GOT3 (cell line): ENCODE measurements around the gene SERPING1.

Experiments used
- DNase-seq: peaks from one replicate; lab custom pipeline; 2025; ENCODE audit warnings: mixed read lengths; lab: John Stamatoyannopoulos, UW

Gene SERPING1

DNA sequence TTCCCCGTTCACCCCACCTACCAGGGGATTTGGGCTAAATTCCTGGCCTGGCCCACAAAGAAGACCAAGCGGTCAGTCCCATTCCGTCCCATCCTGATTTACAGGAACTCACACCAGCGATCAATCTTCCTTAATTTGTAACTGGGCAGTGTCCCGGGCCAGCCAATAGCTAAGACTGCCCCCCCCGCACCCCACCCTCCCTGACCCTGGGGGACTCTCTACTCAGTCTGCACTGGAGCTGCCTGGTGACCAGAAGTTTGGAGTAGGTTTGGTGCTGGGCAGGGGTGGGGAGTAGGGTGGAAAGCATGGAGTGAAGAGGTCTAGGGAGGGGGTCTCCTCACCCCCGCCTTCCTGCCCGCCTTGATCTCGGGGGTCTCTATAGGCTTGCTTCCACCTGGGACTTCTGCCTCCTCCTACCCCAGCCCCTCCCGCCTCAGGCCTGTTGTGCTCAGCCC, at the start of gene SERPING1:
SERPING1 (plus strand) TSS at position 225 of the 455 bp plus-strand sequence. CDS start 586 bp downstream, outside the sequence.
- no peak for DNase-seq

DNA sequence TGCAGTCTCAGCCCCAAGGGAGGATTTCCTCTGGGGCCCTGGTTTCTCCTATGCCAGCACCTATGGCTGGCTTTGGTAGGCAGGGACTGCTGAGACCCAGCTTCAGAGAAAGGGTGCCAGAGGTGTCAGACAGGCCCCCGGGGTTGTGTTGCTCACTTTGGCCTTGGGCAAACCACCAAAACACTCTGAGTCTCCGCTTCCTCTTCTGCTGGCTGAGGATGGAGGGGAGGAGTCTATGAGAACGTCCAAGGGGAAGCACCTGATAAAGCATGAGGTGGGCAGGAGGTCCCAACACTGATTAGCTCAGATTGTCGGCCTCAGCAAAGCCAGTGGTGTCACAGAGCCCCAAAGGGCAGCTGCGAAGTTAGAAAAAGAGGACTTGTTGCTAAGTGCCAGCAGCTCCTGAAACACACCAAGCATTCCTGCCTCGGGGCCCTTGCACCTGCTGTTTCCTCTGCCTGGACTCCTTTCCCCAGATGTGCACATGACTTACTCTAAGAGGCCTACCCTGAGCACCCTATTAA, 49.6 kb upstream of the SERPING1 start:
- DNase-seq, result no peak

DNA sequence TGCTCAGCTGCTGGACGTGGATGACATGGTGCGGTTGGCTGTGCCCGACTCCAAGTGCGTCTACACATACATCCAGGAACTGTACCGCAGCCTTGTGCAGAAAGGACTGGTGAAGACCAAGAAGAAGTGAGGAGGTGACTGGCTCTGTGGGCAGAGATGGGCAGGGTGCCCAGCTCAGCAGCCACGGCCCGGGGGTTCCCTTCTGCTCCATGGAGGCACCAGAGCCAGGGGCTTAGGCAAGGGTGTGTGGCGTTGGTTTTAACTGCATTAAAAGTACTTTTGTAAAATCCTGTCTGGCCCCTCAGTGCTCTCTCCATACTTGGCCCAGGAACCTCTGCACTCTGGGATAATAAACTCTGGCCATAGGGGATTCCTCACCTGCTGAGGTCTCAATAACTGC, 47.5 kb upstream of the SERPING1 start:
- no peak for DNase-seq

DNA sequence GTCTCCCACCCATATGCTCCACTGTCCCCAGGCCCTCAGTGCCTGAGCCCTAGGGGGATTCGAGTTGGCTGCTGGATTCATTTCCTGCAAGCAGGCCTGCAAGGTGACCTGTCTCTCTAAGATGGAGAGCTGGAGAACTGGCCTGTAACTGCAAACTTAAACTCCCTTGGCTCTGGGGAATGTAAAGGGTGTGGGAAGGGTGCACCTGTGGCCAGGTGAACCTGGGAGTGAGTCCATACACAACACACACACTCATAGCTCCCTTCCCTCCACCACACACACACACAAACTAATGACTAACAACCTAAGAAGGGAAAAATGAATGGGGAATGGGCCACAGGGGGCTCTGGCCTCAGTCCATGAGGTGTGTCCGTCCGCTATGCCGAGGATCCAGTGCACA, 45.5 kb upstream of the SERPING1 start:
- no peak for DNase-seq

DNA sequence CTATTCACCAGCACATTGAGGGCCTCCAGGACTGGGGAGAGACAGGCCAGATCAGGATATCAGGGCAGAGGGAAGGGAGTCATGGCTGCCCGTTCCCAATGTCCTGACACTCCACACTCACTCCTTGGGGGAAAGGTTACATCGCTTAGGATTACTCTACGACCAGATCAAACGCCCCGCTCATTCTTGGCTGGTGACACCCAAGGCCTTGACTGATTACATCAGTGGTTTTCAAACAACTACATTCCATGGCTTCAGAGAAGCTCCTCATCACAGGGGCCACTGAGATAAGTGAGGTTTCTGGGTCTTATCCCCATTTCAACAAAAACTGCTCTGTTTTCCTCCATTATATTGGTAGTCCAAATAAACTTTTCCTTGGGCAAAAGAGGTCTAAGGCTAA, 45.0 kb upstream of the SERPING1 start:
- DNase-seq, result no peak

- no peak for DNase-seq
These were observed 42.1 kb upstream of the SERPING1 start for GRCh38 chr11:57555393-57555792.

GRCh38 chr11:57556041-57556440, 41.4 kb upstream of the SERPING1 start:
- no peak for DNase-seq

- no peak for DNase-seq
These were observed 37.3 kb upstream of the SERPING1 start for GRCh38 chr11:57560146-57560545.

DNA sequence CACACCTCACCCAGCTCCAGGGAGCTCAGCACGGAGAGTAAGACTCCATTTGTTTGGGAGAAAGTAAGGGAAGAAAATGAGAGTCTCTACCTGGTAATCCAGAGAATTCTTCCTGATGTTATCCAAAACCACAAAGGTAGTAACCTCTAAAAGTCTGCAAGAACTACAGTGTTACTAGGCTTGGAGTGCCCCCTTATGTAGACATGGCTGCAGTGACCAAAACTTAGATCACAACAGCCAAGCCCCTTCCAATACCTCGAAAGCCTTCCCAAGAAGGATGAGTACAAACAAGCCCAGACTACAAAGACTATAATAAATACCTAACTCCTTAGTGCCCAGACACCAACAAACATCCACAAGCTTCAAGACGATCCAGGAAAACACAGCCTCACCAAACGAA, 34.9 kb upstream of the SERPING1 start:
- no peak for DNase-seq

DNA sequence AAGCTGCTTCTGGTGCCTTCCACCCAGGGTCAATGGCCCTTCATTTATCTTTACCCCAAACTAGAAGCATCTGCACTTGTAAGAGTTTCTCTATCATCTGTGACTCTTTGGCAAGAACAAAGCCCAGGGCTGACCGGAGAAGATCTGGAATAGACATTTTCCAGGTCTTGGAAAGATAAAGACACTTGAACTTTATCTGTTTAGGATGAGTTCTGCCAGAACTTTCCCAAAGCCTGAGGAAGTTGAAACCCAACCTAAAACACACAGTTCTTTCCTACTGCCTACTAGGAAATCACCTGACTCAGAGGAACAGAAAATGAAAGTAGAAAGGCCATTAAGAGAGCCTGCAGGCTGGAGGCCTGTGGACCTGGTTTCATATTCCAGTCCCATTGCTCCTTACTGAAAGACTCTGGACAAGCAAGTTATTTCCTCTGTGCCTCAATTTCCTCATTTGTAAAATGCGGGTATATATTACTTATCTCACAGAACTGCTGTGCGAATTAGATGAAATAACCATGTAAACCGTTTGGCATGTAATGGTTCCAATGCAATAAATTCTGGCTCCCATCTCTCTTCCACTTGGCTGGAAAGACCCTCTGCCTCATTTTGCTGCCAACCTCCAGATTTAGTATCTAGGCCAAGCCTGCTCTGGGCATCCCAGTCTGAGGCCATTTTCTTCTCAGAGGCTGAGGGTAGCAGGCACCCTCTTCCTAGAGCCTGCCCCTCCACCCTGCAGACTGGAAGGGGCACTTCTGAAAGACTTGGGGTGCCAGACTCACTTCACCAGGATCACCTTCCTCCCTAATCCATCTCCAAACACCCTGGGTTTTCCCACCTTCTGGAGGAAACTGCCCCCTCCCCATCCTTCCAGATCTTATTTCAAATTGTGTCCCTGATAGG, 31.2 kb upstream of the SERPING1 start:
- no peak for DNase-seq

GRCh38 chr11:57566905-57567514, 30.5 kb upstream of the SERPING1 start:
- no peak for DNase-seq

DNA sequence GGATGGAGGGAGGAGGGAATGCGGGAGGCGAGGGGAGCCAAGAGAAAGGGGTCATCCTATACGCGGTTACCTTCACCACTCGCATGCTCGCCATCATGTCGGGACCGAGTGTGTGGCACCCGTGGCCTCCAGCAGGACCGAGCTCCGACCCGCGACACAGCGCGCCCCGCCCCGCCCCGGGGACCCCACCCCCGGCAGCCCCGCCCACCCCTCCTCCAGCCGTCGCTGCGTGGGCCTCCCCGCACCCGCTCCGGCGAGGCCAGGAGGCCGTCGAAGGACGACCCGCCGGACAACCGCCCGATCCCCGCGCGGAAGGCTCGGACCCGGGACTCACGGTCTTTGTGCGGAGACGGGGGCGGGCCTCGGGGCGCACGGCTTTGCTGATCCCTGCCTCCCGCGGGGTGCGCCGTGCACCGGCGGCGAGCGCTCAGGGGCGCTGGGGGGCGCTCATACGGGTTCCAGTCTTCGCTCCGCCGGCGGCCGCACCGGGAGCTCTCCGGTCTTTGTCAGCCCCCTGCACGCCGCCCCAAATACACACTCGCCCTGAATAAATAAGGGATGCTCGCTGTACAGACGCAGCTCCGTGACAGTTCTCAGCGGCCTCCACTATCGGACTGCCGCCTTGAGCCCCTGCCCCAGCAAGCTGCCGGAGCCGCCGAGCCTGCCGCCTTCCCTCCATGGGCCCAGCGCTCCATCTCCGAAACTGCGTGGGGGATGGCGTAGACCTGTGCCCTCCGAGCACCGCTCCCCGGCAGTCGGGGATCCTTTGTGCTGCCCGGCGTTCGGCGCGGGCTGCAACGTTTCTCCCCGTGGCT, 29.8 kb upstream of the SERPING1 start, which contains the start of gene UBE2L6:
UBE2L6 (minus strand) TSS at position 158 of the 815 bp plus-strand sequence; CDS start at position 97, 61 bp downstream.
- DNase-seq, result no peak

DNA sequence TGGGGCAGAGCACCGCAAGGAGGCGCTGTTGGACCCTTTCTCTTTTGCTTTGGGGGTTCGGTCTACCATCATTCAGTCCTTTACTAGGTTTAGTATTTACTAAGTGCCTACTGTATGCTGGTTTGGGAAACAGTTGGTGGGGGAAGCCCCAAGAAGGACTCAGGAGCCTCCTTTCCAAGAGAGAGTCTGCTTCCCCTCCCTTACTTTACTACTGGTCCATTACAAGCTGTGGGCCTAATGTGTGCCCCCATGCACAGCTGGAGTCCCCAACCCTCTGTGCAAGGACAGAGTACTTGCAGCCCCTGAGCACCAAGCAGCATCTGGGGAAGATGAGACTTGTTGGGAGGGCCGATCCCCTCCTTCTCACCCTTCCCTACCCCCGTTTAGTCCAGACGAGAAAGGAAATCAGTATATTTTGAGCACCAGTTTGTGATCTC, 29.1 kb upstream of the SERPING1 start:
- DNase-seq, result peak; percentile 33

DNA sequence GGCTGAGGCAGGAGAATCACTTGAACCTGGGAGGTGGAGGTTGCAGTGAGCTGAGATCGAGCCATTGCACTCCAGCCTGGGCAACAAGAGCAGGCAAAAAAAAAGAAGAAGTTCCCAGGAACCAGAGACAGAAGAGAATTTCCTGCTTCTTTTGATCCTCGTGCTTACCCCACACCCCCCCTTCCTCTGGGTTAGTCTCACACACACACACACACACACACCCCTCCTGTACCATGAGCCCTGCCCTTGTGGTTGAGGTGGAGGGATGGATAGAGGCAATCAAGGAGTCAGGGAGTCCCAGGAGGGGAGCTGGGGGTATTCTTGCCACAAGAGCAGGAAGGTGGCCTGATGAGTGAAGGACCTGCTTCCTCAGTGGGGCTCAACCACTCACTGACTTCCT, 25.9 kb upstream of the SERPING1 start:
- no peak for DNase-seq

GRCh38 chr11:57574061-57574460, 23.4 kb upstream of the SERPING1 start:
- no peak for DNase-seq

GRCh38 chr11:57584341-57584740, 13.1 kb upstream of the SERPING1 start:
- no peak for DNase-seq

GRCh38 chr11:57585301-57585700, 12.2 kb upstream of the SERPING1 start:
- no peak for DNase-seq

DNA sequence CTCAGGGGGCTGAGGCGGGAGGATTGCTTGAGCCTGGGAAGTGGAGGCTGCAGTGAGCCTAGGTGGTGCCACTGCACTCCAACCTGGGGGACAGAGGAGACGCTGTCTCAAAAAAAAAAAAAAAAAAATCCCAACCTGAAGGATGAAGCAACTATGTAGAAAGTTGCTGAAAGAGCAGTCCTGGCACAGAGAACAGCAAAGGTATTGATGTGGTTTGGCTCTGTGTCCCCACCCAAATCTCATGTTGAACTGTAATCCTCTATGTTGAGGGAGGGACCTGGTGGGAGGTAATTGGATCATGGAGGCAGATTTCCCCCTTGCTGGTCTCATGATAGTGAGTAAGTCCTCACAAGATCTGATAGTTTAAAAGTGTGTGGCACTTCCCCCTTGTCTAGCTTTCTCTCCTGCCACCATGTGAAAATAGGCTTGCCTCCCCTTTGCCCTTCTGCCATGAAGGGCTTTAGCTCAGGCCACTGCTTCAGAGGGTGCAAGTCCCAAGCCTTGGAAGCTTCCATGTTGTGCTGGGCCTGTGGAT, 10.7 kb upstream of the SERPING1 start:
- DNase-seq, result no peak

- DNase-seq, result no peak
These were observed 9.3 kb upstream of the SERPING1 start for GRCh38 chr11:57588046-57588710.

- no peak for DNase-seq
These were observed 1.1 kb upstream of the SERPING1 start for GRCh38 chr11:57596266-57596885.
